A673 (cell line): ENCODE measurements around the gene GLCE. TPM values are rescaled to one million over a fixed set of nuclear protein-coding genes. Genes with fewer than 3 reads are reported as not detected.
A peak's percentile ranks its signal among the peaks of the same experiment; 100 is the strongest.

ENCODE experiments used
- BruUV-seq: library from RNA; stranded (reverse); fragments of 400-500 nt; replicated peaks from 2 replicates; lab custom pipeline; 2021; lab: Mats Ljungman, UMichigan
- CTCF ChIA-PET: fragments of 300-600 bp; sonication (Branson Sonifier 250); formaldehyde crosslinking; loops from one replicate; lab custom pipeline; 2022; ENCODE audit warnings: antibody characterized with exemption; lab: Charles Lee
- POLR2A ChIA-PET: fragments of 300-600 bp; sonication (Branson Sonifier 250); formaldehyde crosslinking; loops from one replicate; lab custom pipeline; 2022; ENCODE audit warnings: antibody characterized with exemption; ENCODE audit not compliant: low non-redundant PET; lab: Charles Lee
- DNase-seq: peaks from one replicate; pipeline ENCODE4 v3.0.0-alpha.2; 2015; ENCODE audit warnings: low spot score
- H3K27ac ChIP-seq: fragments of 200-600 bp; sonication (generic); 2 replicates; pipeline ENCODE4 v1.5.1; 2016; ENCODE audit warnings: mixed run types, low read depth, mild to moderate bottlenecking, mixed read lengths, antibody characterized with exemption, low read length; ENCODE audit not compliant: poor library complexity, severe bottlenecking
- H3K27me3 ChIP-seq: fragments of 200-600 bp; sonication (generic); replicated peaks from 2 replicates; pipeline ENCODE4 v1.6.1; 2017; ENCODE audit warnings: mixed run types, low read depth, mild to moderate bottlenecking, mixed read lengths, antibody characterized with exemption, low read length; ENCODE audit not compliant: insufficient read depth, poor library complexity
- H3K36me3 ChIP-seq: fragments of 200-600 bp; sonication (generic); 2 replicates; pipeline ENCODE4 v1.6.1; 2016; ENCODE audit warnings: mixed run types, mild to moderate bottlenecking, mixed read lengths, antibody characterized with exemption, low read length; ENCODE audit not compliant: insufficient read depth, poor library complexity, severe bottlenecking
- H3K4me1 ChIP-seq: fragments of 200-600 bp; sonication (generic); 2 replicates; pipeline ENCODE4 v1.6.1; 2017; ENCODE audit warnings: mixed run types, mild to moderate bottlenecking, mixed read lengths, antibody characterized with exemption, low read length; ENCODE audit not compliant: insufficient read depth, poor library complexity, severe bottlenecking
- H3K4me3 ChIP-seq: fragments of 200-600 bp; sonication (generic); 2 replicates; pipeline ENCODE4 v1.5.1; 2016; ENCODE audit warnings: low read depth, mixed run types, mild to moderate bottlenecking, mixed read lengths, low read length; ENCODE audit not compliant: poor library complexity, severe bottlenecking
- H3K9me3 ChIP-seq: fragments of 200-600 bp; sonication (generic); 2 replicates; pipeline ENCODE4 v1.6.1; 2016; ENCODE audit warnings: mixed run types, low read depth, mild to moderate bottlenecking, mixed read lengths, antibody characterized with exemption, low read length; ENCODE audit not compliant: poor library complexity, severe bottlenecking
- CTCF ChIP-seq: fragments of 300-800, 200-600 bp; sonication (generic); conservative IDR thresholded peaks from 2 replicates; pipeline ENCODE4 v1.5.1; 2017; ENCODE audit warnings: low read depth, mild to moderate bottlenecking, antibody characterized with exemption, low read length, moderate library complexity, mixed read lengths
- EZH2 ChIP-seq: fragments of 200-600 bp; sonication (generic); IDR thresholded peaks from 2 replicates; pipeline ENCODE4 v1.6.1; 2017; ENCODE audit warnings: borderline replicate concordance, low read depth, mild to moderate bottlenecking, mixed read lengths, antibody characterized with exemption, low read length; ENCODE audit not compliant: poor library complexity, severe bottlenecking
- intact Hi-C: fragments of 100-400 bp; cut with micrococcal nuclease; formaldehyde crosslinking; loops from one replicate; pipeline ENCODE4 v1.10.0; 2022; ENCODE audit not compliant: unreplicated experiment
- total RNA-seq: library from RNA; stranded (reverse); gene quantifications from 2 replicates; pipeline ENCODE4 v1.2.3, GENCODE V29; 2021

The GLCE gene
- total RNA-seq, 1 experiment from 2014 or later, result 44.6 TPM

DNA sequence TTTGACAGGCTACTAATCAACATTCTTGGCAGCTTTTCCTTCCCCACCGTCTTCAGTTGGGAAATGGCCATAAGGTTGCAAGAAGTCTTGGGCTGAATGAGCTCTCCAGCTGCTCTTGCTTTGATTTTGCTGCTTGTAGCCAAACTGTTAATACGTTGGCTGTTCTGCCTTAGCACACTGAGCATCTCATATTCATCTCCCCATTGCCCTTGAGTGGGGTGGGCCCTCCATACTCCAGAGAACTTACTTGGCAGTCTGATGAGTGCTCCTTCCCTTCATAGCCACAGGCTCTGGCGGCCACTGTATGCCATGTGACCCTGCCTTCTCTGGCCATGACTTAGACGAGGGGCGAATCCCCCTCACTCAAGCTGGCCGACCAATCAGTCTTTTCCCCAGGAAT, 112.5 kb downstream of the GLCE start:
- intact Hi-C loops, result loop anchor here (10.0 kb wide), 1 partner anchor 122 kb away; no protein-coding TSS in a partner anchor
- no peak overlapping the region for H3K27ac ChIP-seq

DNA sequence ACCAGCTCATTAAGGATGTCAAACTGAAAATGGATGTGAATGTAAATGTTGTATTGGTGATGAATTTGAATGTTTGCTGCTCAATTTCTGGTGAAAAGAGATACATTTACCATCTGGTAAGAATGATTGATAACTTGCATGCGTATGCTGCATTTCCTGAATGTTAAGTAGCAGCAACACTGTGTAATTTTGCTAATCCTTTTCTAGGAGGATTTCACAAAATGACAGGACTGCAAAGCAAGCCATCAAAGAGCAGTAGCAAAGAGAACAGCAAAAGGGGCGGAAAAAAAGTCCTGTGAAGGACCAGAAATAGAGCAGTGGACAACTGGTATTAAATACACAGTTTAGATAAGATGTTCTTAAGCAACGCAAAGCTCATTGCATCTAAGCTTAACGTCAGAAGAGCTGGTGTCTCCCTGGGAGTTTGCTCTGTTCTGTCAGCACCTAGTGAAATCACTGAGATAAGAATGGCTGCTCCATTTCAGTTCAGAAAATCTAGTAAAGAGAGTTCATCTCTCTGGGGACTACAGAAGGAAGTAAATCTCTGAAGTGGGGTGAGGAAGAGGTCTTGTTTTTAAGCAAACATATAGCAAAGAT, 114.7 kb downstream of the GLCE start:
- BruUV-seq, result no TSS peak
- H3K36me3 ChIP-seq, result no peaks in the 10 kb centered on the region
- ChIA-PET POLR2A (no interaction called here), CTCF (no interaction called here)
- H3K4me1 ChIP-seq, result peaks cover 30% of the 10 kb centered on the region
- no peaks in the 10 kb centered on the region for H3K27me3 ChIP-seq
- H3K4me3 ChIP-seq, result no peak overlapping the region
- intact Hi-C loops, result loop anchor here (10.0 kb wide), 1 partner anchor 120 kb away; no protein-coding TSS in a partner anchor
- DNase-seq, result peak; percentile 58
- TF ChIP-seq CTCF (no peak), EZH2 (no peak)
- peak overlapping the region; percentile 68 for H3K27ac ChIP-seq
- no peaks in the 10 kb centered on the region for H3K9me3 ChIP-seq

More for the DNA sequence above, 112.5 kb downstream of the GLCE start:
- no peaks in the 10 kb centered on the region for H3K27me3 ChIP-seq
- no peaks in the 10 kb centered on the region for H3K9me3 ChIP-seq
- BruUV-seq, result no TSS peak
- CTCF ChIA-PET, result no interaction called here
- POLR2A ChIA-PET, result no interaction called here
- H3K4me3 ChIP-seq, result no peak overlapping the region
- no peak for DNase-seq
- no peak for TF ChIP-seq CTCF
- no peak for TF ChIP-seq EZH2
- H3K36me3 ChIP-seq, result peaks cover 7% of the 10 kb centered on the region
- peaks cover 30% of the 10 kb centered on the region for H3K4me1 ChIP-seq

DNA sequence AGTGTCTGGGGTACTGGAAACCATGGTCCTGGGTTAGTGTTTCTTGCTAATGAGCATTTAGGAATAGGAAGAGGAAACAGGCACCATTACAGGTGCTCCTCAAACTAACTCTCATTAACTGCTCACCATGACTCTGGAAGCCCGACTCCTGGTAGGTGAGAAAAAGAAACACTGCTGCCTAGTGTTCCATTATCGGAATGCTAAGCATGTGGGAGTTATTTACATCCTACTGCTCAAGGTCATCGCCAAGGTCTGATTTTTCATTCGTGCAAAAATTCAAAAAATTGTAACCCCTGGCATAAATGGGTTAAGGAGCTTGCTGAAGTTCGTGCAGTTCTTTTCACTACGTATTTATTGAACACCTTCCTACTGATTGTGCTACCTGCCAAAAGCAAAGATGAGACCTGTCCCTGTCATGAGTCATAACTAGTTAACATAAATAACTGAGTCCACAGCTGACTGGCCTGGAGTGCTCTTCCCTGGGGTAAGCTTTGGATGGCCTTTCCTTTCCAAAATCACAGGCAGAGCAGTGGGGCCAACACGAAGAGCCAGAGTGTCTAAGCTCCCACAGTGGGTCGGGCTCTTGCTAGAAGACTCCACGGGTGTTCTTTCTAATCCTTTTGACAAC, 115.6 kb downstream of the GLCE start:
- ChIA-PET CTCF (no interaction called here), POLR2A (no interaction called here)
- intact Hi-C loops, result loop anchor here (10.0 kb wide), 1 partner anchor 119 kb away; no protein-coding TSS in a partner anchor
- no peaks in the 10 kb centered on the region for H3K27me3 ChIP-seq
- DNase-seq, result no peak
- H3K4me3 ChIP-seq, result no peak overlapping the region
- BruUV-seq, result no TSS peak
- H3K4me1 ChIP-seq, result peaks cover 38% of the 10 kb centered on the region
- no peaks in the 10 kb centered on the region for H3K9me3 ChIP-seq
- no peak for TF ChIP-seq EZH2
- no peak for TF ChIP-seq CTCF
- no peaks in the 10 kb centered on the region for H3K36me3 ChIP-seq
- peak overlapping the region; percentile 68 for H3K27ac ChIP-seq
